SIG-M5 treated with dmso at 0.1 percent for 504 hours (cell line): ENCODE data around the gene MOXD1.

ENCODE experiments used
- DNase-seq: peaks from one replicate; lab custom pipeline; 2025; ENCODE audit not compliant: unreplicated experiment; lab: John Stamatoyannopoulos, UW

Gene MOXD1

GRCh38 chr6:132246632-132247270 is 154.5 kb downstream of the MOXD1 start:
- DNase-seq, result no peak

GRCh38 chr6:132246120-132246617 is 155.1 kb downstream of the MOXD1 start:
- DNase-seq, result no peak
